Urothelium cell line (cell line): ENCODE measurements around the gene ISG20L2.

ENCODE experiments used
- DNase-seq: peaks from one replicate; pipeline ENCODE4 v3.0.0; 2011; ENCODE audit warnings: low spot score, mixed read lengths
- FAIRE-seq: peaks from 2 replicates; lab custom pipeline; 2011; peaks lifted over from hg19 to GRCh38; lab: Jason Lieb, UNC

The ISG20L2 gene

DNA sequence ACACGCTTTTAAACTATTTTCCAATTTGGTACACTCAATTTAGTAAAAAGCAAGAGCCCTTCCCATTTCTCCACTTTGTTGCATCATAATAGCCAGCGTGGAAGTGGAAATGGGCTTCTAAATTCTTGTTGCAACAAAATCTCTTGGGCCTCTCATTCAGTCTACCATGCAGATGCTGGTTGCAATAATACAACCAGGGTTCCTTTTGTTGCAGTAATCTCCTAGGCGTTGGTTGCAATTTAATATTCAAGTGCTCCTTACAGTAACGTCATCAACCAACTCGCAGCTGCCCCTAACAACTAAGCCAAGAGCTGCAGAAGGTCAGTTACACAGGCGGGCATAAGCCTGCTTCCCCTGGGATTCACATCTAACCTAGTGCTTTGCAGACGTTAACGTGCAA is 25.7 kb upstream of the ISG20L2 start:
- FAIRE-seq (no peak), DNase-seq (no peak)

DNA sequence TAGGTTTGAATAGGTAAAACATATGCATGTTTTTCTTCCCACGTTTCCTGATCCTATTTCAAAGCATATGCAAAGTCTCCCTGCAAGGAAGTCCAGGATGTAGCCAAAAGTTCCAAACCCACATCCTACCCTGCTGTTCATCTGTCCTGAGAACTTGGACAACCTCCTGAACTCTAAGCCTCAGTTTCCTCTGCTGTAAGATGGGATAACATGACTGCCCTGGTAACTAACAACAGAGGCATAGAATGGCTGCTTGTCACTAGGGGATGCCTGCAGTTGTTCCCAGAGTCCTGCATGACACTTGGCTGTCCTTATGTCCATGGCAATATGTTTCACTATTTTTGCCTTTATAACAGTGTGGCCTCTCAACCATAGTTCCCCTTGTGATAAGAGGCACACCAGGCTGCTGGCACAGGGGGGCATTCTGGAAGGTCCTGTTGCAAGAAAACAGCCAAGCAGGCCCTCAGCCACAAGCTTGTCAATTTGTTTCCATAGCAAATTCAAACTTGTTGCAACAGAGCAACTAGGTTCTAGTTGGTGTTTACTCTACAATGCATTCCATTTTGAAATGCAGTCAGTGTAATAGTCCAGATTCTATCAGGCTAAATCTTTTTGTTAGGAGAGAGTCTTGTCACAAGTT is 24.4 kb upstream of the ISG20L2 start:
- DNase-seq (no peak), FAIRE-seq (no peak)

DNA sequence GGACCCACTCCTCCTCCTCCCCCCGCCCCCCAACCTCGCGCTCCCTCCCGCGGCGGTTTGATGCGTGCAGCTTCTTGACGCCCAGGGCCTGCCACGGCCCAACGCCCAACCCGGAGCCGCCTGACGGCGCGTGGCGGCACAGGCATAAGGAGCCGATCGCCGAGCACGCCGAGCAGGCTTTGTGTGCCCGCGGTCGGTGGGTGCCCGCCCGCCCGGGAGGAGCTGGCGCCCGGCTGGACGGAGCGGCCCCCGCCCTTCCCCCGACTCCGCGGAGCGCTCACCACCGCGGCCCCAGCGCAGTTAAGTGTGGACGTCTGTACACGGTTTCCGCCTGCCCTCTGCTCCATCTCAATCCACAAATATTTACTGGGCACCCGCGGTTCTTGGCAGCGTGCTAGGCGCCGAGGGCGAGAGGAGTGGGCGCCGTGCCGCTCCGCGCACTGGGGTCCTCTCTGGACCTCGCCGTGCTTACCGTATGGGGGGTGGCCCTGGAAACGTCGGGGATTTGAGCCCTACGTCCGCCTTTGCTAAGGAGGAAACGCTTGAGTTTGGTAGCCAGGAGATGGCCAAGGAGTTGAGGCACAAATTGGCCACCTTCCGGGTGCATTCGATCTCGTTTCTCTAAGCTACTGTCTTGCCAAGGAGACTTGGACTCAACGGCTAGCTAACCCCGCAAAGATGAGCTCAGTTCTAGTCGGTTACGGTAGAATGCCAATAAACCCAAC is 23.4 kb upstream of the ISG20L2 start:
- no peak for FAIRE-seq
- peak; percentile 95 for DNase-seq

GRCh38 chr1:156751451-156751756 is 22.8 kb upstream of the ISG20L2 start, which contains the start of gene HDGF:
HDGF (minus strand) TSS chr1:156751675; CDS start chr1:156751429, 246 bp downstream.
- DNase-seq: no peak
- FAIRE-seq: no peak

GRCh38 chr1:156750711-156751450 is 22.3 kb upstream of the ISG20L2 start:
- DNase-seq: no peak
- no peak for FAIRE-seq

- FAIRE-seq (no peak), DNase-seq (no peak)
Measured at GRCh38 chr1:156750191-156750672, 21.7 kb upstream of the ISG20L2 start.

- no peak for FAIRE-seq
- no peak for DNase-seq
Measured at GRCh38 chr1:156749419-156750118, 21.0 kb upstream of the ISG20L2 start.

GRCh38 chr1:156748670-156749418 is 20.3 kb upstream of the ISG20L2 start:
- DNase-seq (no peak), FAIRE-seq (no peak)

DNA sequence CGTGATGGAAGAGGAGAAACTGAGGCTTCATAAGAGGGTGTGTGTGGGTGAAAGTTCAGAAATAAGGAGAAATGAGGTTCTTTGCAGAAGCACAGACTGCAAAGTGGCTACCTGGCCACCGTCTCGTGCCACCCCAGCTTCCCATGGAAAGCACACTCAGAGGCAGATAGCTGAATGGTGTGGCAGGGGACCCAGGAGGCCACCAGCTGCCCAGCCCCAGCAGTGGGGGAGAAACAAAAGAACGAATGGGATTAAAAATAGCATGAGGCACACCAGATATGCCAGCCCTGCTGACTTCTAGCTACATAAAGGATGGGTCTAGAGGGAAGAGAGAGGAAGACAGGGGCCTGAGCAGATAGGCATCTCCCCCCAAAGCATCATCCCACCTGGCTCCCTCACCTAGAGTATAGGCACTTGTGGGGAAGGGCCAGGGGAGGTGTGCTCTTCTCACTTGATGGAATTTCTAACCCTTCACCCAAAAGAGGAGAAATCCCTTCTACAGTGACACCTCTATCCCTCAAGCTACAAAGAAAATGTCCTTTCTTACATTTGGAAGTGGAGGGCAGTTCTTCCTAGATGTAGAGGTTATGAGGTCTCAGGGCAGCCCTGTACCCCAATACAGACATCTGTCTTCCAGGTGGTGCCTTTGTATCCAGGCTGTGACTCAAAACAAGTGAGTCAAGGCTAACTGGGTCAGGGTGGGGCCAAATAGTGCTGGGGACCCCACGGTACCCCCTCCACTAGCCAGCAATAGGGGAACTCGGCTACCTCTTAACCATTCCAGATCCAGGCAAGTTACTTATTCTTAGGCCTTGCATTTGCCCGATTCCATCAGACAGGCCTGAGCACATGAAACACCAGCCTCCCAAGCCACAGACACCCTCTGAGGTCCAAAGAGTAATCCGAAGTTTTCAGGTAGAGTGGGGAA is 19.4 kb upstream of the ISG20L2 start:
- no peak for FAIRE-seq
- no peak for DNase-seq

- FAIRE-seq: no peak
- peak; percentile 89 for DNase-seq
Measured at GRCh38 chr1:156746728-156747631, 18.4 kb upstream of the ISG20L2 start.

DNA sequence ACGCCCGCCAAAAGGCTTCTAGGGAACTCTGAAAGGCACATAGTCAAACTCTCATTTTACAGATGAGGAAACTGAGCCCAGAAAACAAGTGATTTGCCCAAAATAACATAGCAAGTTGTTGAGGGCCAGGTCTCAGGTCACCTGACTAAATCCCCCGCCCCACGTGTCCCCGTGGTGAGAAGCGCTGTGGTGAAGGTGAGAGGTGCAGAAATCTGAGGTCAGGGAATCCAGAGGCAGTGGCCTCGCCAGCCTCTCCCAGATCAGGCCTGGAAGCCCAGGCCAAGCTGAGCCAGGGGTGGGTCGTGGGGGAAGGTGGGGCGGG is 17.8 kb upstream of the ISG20L2 start:
- FAIRE-seq (no peak), DNase-seq (no peak)

GRCh38 chr1:156745881-156746280 is 17.3 kb upstream of the ISG20L2 start:
- no peak for DNase-seq
- FAIRE-seq: no peak

- FAIRE-seq (no peak), DNase-seq (no peak)
Measured at GRCh38 chr1:156744786-156745419, 16.3 kb upstream of the ISG20L2 start.

DNA sequence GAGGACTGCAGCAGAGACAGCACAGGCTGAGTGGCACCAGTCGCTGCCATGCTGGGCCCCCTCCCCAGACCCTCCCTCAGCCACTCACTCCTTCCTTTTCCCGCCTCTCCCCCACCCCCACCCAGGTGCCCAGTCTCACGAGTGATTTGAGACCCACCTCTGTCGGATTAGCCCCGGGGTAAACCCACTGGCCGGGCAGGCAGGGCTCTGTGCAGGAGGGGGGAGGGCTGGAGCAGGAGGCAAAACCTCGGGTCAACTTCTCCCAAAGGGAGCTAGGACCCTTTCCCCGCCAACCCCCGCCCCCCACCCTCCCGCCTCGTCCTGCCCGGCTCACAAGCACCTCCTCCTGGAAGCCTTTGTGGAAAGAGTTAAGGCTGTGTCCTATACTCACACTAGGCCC is 15.8 kb upstream of the ISG20L2 start:
- DNase-seq (no peak), FAIRE-seq (no peak)

GRCh38 chr1:156743367-156744302 is 15.1 kb upstream of the ISG20L2 start:
- FAIRE-seq (no peak), DNase-seq (no peak)

GRCh38 chr1:156742801-156743200 is 14.2 kb upstream of the ISG20L2 start:
- FAIRE-seq (no peak), DNase-seq (no peak)

DNA sequence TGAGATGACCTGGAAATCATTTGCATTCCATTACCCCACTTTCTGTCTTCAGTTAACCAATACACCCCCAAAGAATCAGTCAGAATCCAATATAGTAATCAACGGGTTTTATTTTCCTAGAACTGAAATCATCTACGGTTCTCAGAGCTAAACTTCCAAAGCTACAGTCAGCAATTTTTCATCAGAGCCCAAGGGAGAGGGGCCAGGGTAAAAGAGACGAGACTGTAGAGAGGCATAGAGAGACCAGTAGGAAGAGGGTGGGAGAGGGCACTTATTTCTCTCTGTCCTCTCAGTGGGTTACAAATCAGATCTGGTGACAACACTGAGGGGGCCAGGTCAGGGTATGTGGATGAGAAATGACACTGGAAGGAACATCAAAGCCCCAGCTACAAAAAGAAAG is 13.5 kb upstream of the ISG20L2 start:
- no peak for DNase-seq
- FAIRE-seq: no peak
